GM23338 (cell line): ENCODE data around the gene PHAF1. TPM values are rescaled to one million over a fixed set of nuclear protein-coding genes. Genes with fewer than 3 reads are reported as not detected.

Source experiments
- ATAC-seq: fragments of 200-7000 bp; cut with Tn5 transposase; 3 replicates; pipeline ENCODE4 v1.9.1; 2020
- DNase-seq: peaks from one replicate; pipeline ENCODE4 v3.0.0-alpha.2; 2015; ENCODE audit warnings: low spot score
- H2AFZ ChIP-seq: fragments of 200-600 bp; sonication (generic); 2 replicates; pipeline ENCODE4 v1.8.0; 2016; ENCODE audit warnings: antibody characterized with exemption, mild to moderate bottlenecking, moderate library complexity
- H3F3A ChIP-seq: fragments of 200-600 bp; sonication (generic); replicated peaks from 2 replicates; pipeline ENCODE4 v1.8.0; 2017; ENCODE audit warnings: antibody characterized with exemption, mixed run types, low read depth
- H3K27ac ChIP-seq: fragments of 200-600 bp; sonication (generic); 2 replicates; pipeline ENCODE4 v1.6.1; 2016; ENCODE audit warnings: low read depth
- H3K27me3 ChIP-seq: fragments of 200-600 bp; sonication (generic); 2 replicates; pipeline ENCODE4 v1.8.0; 2016; ENCODE audit warnings: mild to moderate bottlenecking, mixed run types, moderate library complexity; ENCODE audit not compliant: insufficient read depth
- H3K36me3 ChIP-seq: fragments of 200-600 bp; sonication (generic); 2 replicates; pipeline ENCODE4 v1.8.0; 2016; ENCODE audit warnings: mild to moderate bottlenecking; ENCODE audit not compliant: insufficient read depth
- H3K4me1 ChIP-seq: fragments of 200-600 bp; sonication (generic); 2 replicates; pipeline ENCODE4 v1.8.0; 2016; ENCODE audit warnings: mild to moderate bottlenecking, moderate library complexity; ENCODE audit not compliant: insufficient read depth
- H3K4me2 ChIP-seq: fragments of 200-600 bp; sonication (generic); 2 replicates; pipeline ENCODE4 v1.7.1; 2017; ENCODE audit warnings: mixed run types
- H3K4me3 ChIP-seq: fragments of 200-600 bp; sonication (generic); 2 replicates; pipeline ENCODE4 v1.6.1; 2016; ENCODE audit warnings: mixed run types
- H3K79me2 ChIP-seq: fragments of 200-600 bp; sonication (generic); replicated peaks from 2 replicates; pipeline ENCODE4 v1.8.0; 2017; ENCODE audit warnings: mild to moderate bottlenecking; ENCODE audit not compliant: insufficient read depth
- H3K9me2 ChIP-seq: fragments of 200-600 bp; sonication (generic); 2 replicates; pipeline ENCODE4 v1.8.0; 2017; ENCODE audit not compliant: insufficient read depth
- H4K20me1 ChIP-seq: fragments of 200-600 bp; sonication (generic); replicated peaks from 2 replicates; pipeline ENCODE4 v1.8.0; 2017; ENCODE audit warnings: mild to moderate bottlenecking; ENCODE audit not compliant: insufficient read depth
- H3K27ac Mint-ChIP-seq: 2 replicates; pipeline ENCODE4 v1.8.0; 2020; ENCODE audit warnings: inconsistent platforms, mild to moderate bottlenecking, moderate library complexity, mixed read lengths
- H3K27me3 Mint-ChIP-seq: 3 replicates; pipeline ENCODE4 v1.8.0; 2022; ENCODE audit warnings: low read depth, mild to moderate bottlenecking, moderate library complexity, mixed read lengths, inconsistent platforms; ENCODE audit not compliant: insufficient read depth, poor library complexity
- H3K36me3 Mint-ChIP-seq: 3 replicates; pipeline ENCODE4 v1.8.0; 2021; ENCODE audit warnings: low read depth, mild to moderate bottlenecking, inconsistent platforms, moderate library complexity, mixed read lengths
- H3K4me1 Mint-ChIP-seq: 3 replicates; pipeline ENCODE4 v1.8.0; 2020; ENCODE audit warnings: mild to moderate bottlenecking, inconsistent platforms, mixed read lengths
- H3K4me3 Mint-ChIP-seq: 3 replicates; pipeline ENCODE4 v1.8.0; 2021; ENCODE audit warnings: moderate library complexity, mild to moderate bottlenecking, inconsistent platforms, mixed read lengths
- H3K9me3 Mint-ChIP-seq: 3 replicates; pipeline ENCODE4 v1.8.0; 2020; ENCODE audit warnings: moderate library complexity, mild to moderate bottlenecking, inconsistent platforms, mixed read lengths
- CREB1 ChIP-seq: fragments of 250-450 bp; sonication (Bioruptor Pico); IDR thresholded peaks from 2 replicates; pipeline ENCODE4 v1.5.0; 2020; ENCODE audit warnings: low read depth, mild to moderate bottlenecking, moderate library complexity
- CTCF ChIP-seq, 2 experiments: fragments of 200-600 bp in 1 of 2; sonication (generic) in 1 of 2; conservative IDR thresholded peaks; 2 replicates each; pipeline versions ENCODE4 v1.5.1 to v1.6.1; 2016 to 2017; ENCODE audit warnings: antibody characterized with exemption in 2 of 2, low read depth in 2 of 2, mild to moderate bottlenecking in 2 of 2, moderate library complexity in 1 of 2
- NANOG ChIP-seq: IDR thresholded peaks from 2 replicates; pipeline ENCODE4 v1.6.1; 2016; ENCODE audit warnings: antibody characterized with exemption, borderline replicate concordance
- STAT1 ChIP-seq: IDR thresholded peaks from one replicate; pipeline ENCODE4 v1.6.1; 2016; ENCODE audit warnings: antibody characterized with exemption; ENCODE audit not compliant: unreplicated experiment
- ZNF114 ChIP-seq: fragments of 250-450 bp; sonication (Bioruptor Pico); IDR thresholded peaks from 2 replicates; pipeline ENCODE4 v1.5.0; 2020; ENCODE audit warnings: mild to moderate bottlenecking, moderate library complexity
- ZNF331 ChIP-seq: fragments of 250-450 bp; sonication (Bioruptor Pico); IDR thresholded peaks from 2 replicates; pipeline ENCODE4 v1.5.0; 2020; ENCODE audit warnings: low read depth, mild to moderate bottlenecking, moderate library complexity
- ZNF462 ChIP-seq: fragments of 250-450 bp; sonication (Bioruptor Pico); IDR thresholded peaks from 2 replicates; pipeline ENCODE4 v1.5.0; 2020; ENCODE audit warnings: mild to moderate bottlenecking, moderate library complexity
- polyA plus RNA-seq: library from polyadenylated mRNA; unstranded; fragments of >200 nt; fragmentation: Nextera tagmentation; extraction: Ambion mirVana; gene quantifications from 2 replicates; pipeline ENCODE4 v1.2.1, GENCODE V29; 2016
- total RNA-seq: library from RNA; depleted of rRNA; stranded (reverse); fragments of >200 nt; shearing (Covaris generic); gene quantifications from 2 replicates; pipeline ENCODE4 v1.2.3, GENCODE V29; 2014
- TF ChIP-seq, protein P1 (sequence below): IDR thresholded peaks from one replicate; pipeline ENCODE4 v1.6.1; 2018; ENCODE audit warnings: antibody characterized with exemption; ENCODE audit not compliant: unreplicated experiment
- TF ChIP-seq, protein P2 (sequence below): IDR thresholded peaks from 2 replicates; pipeline ENCODE4 v1.6.1; 2016; ENCODE audit warnings: antibody characterized with exemption

PHAF1 gene
- total and polyA plus RNA-seq, 2 experiments from 2014 or later = 14.7 to 35.9 TPM

DNA sequence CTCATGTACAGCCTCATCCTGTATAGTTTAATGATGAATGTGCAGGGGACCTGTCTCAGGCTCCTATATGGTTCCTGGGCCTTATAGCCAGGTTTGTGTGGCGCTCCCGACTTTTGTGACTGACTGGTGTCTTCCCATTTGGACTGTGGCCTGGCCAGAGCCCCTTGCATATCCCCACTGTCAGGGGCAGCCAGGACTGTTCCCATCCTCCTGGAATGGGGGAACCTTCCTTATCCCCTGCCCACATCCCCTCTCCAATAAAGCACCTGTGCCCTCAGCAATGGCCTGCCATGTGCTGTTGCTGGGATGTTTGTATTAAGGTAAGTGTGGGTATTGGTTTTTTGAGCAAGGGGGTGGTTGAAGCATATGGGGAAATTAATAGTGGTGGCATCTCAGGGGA lies 38.5 kb downstream of the PHAF1 start:
- H3K4me2 ChIP-seq = no peak overlapping the region
- H3K27ac Mint-ChIP-seq = no peak overlapping the region
- TF ChIP-seq CREB1 = no peak
- TF ChIP-seq, protein P1, sequence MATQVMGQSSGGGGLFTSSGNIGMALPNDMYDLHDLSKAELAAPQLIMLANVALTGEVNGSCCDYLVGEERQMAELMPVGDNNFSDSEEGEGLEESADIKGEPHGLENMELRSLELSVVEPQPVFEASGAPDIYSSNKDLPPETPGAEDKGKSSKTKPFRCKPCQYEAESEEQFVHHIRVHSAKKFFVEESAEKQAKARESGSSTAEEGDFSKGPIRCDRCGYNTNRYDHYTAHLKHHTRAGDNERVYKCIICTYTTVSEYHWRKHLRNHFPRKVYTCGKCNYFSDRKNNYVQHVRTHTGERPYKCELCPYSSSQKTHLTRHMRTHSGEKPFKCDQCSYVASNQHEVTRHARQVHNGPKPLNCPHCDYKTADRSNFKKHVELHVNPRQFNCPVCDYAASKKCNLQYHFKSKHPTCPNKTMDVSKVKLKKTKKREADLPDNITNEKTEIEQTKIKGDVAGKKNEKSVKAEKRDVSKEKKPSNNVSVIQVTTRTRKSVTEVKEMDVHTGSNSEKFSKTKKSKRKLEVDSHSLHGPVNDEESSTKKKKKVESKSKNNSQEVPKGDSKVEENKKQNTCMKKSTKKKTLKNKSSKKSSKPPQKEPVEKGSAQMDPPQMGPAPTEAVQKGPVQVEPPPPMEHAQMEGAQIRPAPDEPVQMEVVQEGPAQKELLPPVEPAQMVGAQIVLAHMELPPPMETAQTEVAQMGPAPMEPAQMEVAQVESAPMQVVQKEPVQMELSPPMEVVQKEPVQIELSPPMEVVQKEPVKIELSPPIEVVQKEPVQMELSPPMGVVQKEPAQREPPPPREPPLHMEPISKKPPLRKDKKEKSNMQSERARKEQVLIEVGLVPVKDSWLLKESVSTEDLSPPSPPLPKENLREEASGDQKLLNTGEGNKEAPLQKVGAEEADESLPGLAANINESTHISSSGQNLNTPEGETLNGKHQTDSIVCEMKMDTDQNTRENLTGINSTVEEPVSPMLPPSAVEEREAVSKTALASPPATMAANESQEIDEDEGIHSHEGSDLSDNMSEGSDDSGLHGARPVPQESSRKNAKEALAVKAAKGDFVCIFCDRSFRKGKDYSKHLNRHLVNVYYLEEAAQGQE = no peak
- TF ChIP-seq ZNF114 = no peak
- no peak for TF ChIP-seq CTCF (conservative IDR thresholded peaks at IDR 0.05; ENCODE audit: low read depth in 2 of 2)
- TF ChIP-seq STAT1 = no peak
- TF ChIP-seq, protein P2, sequence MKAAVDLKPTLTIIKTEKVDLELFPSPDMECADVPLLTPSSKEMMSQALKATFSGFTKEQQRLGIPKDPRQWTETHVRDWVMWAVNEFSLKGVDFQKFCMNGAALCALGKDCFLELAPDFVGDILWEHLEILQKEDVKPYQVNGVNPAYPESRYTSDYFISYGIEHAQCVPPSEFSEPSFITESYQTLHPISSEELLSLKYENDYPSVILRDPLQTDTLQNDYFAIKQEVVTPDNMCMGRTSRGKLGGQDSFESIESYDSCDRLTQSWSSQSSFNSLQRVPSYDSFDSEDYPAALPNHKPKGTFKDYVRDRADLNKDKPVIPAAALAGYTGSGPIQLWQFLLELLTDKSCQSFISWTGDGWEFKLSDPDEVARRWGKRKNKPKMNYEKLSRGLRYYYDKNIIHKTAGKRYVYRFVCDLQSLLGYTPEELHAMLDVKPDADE = no peak
- H3K9me2 ChIP-seq = no peaks in the 10 kb centered on the region
- peaks cover 29% of the 10 kb centered on the region for H3K36me3 Mint-ChIP-seq
- ATAC-seq (no peak), DNase-seq (no peak)
- H2AFZ ChIP-seq = no peak overlapping the region
- 0 out of 2 replicates have a peak, but pooled peaks cover 7% of the 10 kb centered on the region for H3F3A ChIP-seq
- no peaks in the 10 kb centered on the region for H3K9me3 Mint-ChIP-seq
- peaks cover 52% of the 10 kb centered on the region for H3K27me3 ChIP-seq
- H3K4me3 Mint-ChIP-seq = no peak overlapping the region
- no peaks in the 10 kb centered on the region; the same call in 1 of the 2 replicates for H4K20me1 ChIP-seq
- peaks cover 10% of the 10 kb centered on the region; the same call in 2 of the 3 replicates for H3K4me1 Mint-ChIP-seq
- H3K27ac ChIP-seq = no peak overlapping the region
- no peaks in the 10 kb centered on the region for H3K36me3 ChIP-seq
- H3K27me3 Mint-ChIP-seq = peaks cover 33% of the 10 kb centered on the region
- H3K79me2 ChIP-seq = no peaks in the 10 kb centered on the region
- peaks cover 6% of the 10 kb centered on the region; the same call in 1 of the 2 replicates for H3K4me1 ChIP-seq
- H3K4me3 ChIP-seq = no peak overlapping the region

DNA sequence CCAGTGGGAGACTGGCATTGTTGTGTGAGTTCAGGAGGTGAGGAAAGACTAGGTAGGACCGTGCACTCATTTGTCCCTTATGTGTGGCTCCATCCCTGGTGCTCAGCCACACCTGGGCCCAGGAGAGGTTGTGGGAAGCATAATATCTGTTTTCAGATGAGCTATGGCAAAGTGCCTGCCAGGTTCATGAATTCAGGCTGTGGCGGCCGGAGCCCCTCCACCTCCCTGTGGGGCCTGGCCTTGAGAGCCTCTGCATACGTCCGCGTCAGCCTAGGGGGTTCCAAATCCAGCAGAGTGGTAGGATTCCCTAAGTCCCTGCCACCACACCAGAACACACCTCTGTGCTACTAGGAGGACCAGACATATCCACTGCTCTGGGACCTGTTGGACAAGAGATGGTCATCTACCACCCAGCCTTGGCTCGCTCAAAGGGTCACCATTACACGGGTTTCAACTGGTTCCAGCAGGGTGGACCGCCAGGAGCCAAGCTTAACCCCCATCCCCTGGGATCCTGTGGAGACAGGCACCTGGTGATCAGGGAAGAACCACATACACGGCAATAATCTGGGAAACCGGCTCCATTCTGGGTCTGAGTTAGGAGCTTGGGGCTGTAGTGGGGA lies 39.0 kb downstream of the PHAF1 start:
- Histone ChIP-seq H2AFZ (no peak overlapping the region), H3K36me3 (no peaks in the 10 kb centered on the region), H3K9me2 (no peaks in the 10 kb centered on the region), H3K4me2 (peak overlapping the region; percentile 94; the same call in 1 of the 2 replicates), H3K27ac (no peak overlapping the region), H3K4me1 (peaks cover 6% of the 10 kb centered on the region; the same call in 1 of the 2 replicates), H3K79me2 (no peaks in the 10 kb centered on the region), H3F3A (0 out of 2 replicates have a peak, but pooled peaks cover 7% of the 10 kb centered on the region), H4K20me1 (no peaks in the 10 kb centered on the region; the same call in none of the 2 replicates), H3K27me3 (peaks cover 57% of the 10 kb centered on the region), H3K4me3 (no peak overlapping the region)
- Mint-ChIP-seq H3K36me3 (peaks cover 26% of the 10 kb centered on the region), H3K27me3 (peaks cover 38% of the 10 kb centered on the region), H3K4me1 (peaks cover 10% of the 10 kb centered on the region; the same call in 2 of the 3 replicates), H3K9me3 (no peaks in the 10 kb centered on the region), H3K4me3 (peak overlapping the region; percentile 58; the same call in 1 of the 3 replicates), H3K27ac (no peak overlapping the region)
- ATAC-seq = no peak
- DNase-seq = no peak
- no peak for TF ChIP-seq ZNF331 (CRISPR knock-in tag)
- no peak for TF ChIP-seq ZNF462 (CRISPR knock-in tag)
- no peak for TF ChIP-seq NANOG
